Stimulated activated CD4-positive, alpha-beta T cell treated with anti-CD3 and anti-CD28 coated beads, Interleukin-15, amount 100 ng/mL, for 1 hour (primary cell): ENCODE measurements around the gene FLNB.

ENCODE experiments used
- DNase-seq, 2 donors: peaks; one replicate each; pipeline ENCODE4 v3.0.0-alpha.2; 2020; ENCODE audit warnings: low read depth in 1 of 2, low spot score in 1 of 2

The FLNB gene

GRCh38 chr3:58009026-58009748 lies 965 bp downstream of the FLNB start:
- peak in 1 of 2 donors; percentile 24 for DNase-seq

DNA sequence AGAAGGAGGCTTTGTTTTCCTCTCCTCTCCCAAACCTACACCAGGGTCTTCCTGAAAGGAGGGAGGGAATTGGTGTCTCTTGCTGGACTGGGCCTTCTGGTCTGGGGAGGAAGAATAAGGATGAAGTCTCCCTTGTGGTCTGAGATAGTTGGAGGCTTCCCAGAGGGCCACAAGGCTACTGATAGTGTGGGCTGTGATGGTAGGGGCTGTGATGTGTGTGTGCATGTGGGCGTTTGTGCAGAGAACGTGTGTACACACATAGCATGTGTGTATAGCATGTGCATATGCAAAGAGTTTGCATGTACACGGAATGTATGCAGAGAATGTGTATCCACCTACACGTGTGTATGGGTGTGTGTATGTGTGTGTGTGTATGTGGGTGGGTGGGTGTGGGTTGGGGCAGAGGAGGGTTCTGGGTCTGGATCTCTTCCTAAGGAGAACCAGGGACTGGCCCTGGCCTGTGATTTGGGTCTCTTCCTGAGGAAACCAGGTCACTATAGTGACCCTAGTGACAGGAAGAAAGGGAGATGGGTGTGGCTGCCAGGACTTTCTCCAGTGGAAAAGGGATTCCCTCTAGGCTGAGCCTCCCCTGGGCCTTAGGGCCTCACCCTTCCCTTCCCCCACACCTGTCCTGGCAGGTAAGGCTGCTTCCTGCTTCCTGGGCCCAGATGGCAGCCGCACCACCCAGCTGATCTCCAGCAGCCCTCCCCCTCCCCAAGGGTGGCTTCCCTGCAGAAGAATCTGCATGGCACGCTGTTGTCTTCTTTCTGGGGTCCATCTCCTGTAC lies 1.7 kb downstream of the FLNB start:
- DNase-seq = no peak

GRCh38 chr3:58010562-58010961 lies 2.3 kb downstream of the FLNB start:
- DNase-seq = no peak

GRCh38 chr3:58011580-58011979 lies 3.4 kb downstream of the FLNB start:
- DNase-seq = no peak

GRCh38 chr3:58012302-58012701 lies 4.1 kb downstream of the FLNB start:
- DNase-seq = no peak

DNA sequence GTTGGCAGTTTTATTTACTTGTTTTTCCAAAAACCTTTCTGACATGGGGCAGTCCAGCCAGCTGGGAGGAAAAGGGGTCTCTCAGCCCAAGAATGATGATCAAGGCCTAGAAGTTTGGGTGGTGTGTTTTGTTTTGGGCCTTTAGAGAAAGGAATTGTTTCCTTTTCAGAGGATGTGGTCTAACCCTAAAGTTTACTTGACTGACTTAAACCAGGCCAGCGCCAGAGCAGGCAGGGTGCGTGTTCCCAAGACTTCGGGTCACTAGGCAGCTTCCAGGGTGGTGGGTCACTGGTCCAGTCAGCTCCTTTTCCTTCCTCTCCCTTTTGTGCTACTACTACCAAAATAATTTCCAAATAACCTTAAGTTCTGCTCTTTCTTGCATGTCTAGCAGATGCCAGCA lies 4.9 kb downstream of the FLNB start:
- DNase-seq = no peak

- DNase-seq = no peak
Measured at GRCh38 chr3:58013973-58014649, 5.9 kb downstream of the FLNB start.

DNA sequence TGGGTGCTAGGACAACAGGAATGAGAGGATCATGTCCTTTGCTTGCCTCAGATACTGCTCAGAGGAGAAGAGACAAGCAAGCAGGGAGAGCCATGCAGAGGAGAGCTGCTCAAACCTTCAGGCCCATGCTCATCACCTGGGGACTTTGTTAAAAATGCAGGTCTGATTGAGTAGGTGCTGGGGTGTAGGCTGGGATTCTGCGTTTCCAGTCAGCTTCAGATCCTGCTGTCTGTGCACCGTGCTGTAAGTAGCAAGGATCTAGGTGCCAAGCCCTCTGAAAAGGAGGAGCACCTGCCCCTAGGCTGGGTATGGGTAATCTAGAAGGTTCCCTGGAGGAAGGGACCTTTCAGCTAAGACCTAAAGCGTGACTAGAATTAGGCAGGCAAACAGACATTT lies 7.3 kb downstream of the FLNB start:
- DNase-seq = no peak

DNA sequence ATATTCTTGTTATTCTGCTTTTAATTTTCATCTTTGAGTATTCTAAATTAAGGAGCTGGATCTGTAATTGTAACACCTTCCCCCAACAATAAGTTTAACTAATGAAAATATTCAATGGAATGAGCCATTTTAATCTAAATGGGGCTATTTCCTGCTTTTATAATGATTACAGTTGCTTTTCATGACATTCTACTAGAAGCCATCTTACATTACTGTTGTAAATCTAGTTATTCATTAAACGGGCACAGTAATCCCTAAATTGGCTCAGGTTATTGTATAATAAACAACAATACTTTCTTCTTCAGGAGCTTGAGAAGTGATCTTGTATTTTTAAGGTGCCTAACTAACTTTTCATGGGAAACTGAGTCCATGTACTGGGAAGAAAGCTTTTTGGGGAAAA lies 8.5 kb downstream of the FLNB start:
- DNase-seq = no peak

DNA sequence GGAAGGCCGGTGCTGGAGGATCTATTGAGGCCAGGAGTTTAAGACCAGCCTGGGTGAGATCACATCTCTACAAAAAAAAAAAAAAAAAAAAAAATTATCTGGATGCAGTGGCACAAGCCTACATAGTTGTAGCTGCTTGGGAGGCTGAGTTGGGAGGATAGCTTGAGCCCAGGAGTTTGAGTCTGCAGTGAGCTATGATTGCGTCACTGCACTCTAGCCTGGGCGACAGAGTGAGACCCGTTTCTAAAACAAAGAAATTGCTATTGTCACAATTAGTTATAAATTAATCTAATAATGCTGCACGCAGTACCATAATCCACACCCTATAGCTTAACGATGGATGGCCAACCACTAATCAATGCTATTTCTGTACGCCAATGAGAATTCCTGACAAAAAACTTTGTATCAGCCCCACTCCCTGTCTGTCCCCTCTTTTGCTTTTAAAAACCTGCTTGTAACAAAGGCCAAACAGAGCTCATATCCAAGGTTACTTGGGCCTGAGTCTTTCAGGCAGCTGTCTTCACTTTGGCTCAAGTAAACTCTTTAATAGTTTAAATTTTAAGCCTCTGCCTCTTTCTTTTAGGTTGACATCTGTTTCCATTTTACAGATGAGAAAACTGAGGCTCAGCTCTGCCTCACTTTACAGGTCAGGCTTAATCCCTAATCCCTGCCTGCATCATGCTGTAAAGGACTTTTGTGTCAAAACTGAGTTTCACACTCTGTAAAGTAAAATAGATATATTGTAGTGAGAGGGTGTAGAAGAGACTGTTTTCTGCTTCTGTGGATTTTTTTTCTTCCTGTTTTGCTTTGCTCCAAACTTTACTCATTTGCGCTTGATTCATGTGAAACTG lies 10.9 kb downstream of the FLNB start:
- no peak for DNase-seq

DNA sequence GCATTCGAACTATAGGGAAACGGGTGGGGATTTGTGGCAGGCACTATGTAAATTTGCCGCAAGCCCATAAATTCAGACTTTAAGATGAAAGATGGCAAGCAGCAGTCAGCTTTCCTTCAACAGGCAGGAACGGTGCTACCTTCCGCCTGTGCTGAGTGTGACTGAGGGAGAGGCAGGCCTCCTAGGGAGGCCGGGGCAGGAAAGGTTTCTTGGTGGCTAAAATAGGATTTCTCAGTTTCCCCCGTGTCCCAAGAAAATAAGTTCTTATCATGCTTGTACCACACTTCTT lies 12.5 kb downstream of the FLNB start:
- no peak for DNase-seq

DNA sequence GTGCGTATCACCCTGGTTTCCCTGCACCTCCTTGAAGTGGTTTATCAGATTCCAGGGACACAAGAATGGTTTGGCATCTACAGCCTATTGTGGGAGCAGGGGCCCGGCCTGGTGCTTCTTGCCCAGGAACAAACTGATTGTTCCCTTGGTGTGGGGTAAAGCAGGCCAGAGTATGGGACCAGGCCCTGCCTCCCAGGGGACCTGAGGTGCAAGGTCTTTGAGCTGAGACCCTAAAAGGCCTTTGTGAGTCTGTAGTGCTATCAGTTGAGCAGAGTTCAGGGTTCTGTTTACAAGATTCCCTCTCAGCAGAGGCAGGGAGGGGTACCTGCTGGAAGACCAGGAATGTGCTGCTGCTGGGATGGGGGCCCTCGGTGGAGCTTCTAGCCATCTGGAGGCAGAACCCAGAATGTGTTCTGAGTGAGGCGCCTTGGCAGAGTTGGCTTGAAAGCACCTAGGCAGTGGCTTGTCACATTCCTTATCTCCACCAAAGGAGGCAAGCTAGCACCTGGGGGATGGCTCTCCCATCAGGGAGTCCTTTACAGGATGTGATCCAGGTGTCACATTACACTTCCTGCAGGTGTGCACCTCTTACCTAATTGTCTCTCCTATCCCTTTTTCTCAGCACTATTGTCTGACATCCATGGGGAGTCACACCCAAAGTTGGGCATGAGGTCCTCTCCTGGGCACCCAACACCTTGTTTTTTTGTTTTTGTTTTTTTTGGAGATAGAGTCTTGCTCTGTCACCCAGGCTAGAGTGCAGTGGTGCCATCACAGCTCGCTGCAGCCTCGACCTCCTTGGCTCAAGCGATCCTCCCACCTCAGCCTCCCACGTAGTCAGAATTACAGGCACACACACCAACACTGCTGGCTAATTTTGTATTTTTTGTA lies 13.1 kb downstream of the FLNB start:
- DNase-seq = no peak

- DNase-seq = no peak
Measured at GRCh38 chr3:58021962-58022361, 13.7 kb downstream of the FLNB start.

DNA sequence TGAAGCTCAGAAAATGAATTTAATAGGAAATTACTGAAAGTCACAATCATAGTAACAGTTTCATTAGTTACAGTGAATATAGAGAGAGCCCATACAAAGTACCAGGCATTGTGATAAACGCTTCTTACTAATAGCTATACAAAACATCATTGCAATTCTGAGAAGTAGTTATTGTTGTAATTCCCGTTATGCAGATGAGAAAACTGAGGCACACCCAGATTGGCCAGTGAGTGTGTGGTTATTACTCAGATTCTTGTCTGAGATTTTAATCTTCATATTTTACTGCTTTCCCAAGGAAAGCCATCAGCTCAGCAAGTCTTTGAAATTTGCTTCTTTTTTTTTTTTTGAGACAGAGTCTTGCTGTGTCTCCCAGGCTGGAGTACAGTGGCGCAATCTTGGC lies 14.3 kb downstream of the FLNB start:
- DNase-seq = no peak

DNA sequence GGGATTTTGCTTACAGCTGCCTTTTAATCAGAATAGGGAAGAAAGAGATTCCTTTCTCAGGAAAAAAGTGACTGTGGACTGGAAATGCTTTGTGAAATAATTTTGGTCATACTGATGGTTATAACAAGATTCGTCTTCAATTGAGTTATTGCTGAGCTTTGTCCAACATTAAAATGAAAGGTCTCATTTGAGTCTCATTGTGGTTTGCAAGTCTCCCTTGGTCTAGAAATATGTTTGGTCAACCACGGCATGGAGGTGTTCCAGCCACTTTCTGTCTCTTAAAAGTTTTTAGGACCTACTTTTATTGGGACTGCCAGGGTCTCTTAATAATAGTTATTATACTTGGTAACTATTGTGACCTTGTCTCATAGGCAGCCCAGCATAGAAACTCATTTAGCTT lies 15.3 kb downstream of the FLNB start:
- DNase-seq = no peak

DNA sequence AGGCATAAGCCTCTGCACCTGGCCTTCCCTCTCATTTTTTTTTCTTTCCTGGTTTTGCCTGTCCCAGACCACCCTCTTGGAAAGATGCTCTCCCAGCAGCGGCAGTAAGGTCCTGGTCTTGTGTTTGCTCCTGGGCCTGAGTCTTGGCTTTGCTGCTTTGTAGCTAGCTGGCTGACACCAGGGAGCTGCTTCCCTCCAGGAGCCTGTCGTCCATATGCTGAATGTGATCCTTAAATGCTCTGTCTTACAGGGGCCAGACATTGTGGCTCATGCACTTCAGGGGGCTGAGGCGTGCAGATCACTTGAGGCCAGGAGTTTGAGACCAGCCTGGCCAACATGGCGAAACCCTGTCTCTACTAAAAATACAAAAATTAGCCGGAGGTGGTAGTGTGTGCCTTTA lies 17.2 kb downstream of the FLNB start:
- no peak for DNase-seq

DNA sequence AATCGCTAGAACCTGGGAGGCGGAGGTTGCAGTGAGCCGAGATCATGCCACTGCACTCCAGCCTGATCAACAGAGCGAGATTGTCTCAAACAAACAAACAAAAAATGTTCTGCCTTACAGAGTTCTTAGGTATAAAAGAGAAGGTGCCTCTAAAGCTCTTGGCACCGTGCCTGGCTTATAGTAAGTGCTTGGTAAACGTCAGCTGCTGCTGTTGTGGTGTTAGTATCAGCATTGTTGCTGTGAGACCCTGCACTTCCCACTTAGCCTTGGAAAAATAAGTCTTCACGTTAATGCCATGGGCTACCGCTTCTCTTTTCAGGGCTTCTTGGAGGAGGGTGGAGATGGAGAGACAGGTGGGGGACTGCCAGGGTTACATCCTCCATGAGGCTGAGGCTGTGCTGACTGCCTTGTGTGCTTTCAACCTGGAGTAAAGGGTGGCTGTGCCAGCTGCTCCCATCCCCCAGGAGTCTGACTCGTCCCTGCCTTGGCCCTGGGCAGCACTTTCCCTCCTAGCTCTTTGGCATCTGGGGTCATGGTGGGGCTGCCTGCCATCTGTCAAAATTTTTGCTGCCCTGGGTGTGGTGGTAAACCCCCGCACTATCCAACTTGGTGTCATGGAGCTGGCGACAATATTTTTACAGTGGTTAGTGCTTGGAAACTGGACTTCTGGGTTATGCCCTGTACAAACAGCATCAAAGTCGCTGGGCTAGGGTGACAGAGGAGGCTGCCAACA lies 17.8 kb downstream of the FLNB start:
- DNase-seq = no peak

- DNase-seq = no peak
Measured at GRCh38 chr3:58026598-58026997, 18.4 kb downstream of the FLNB start.

GRCh38 chr3:58027704-58028317 lies 19.6 kb downstream of the FLNB start:
- no peak for DNase-seq
